ENCODE data around the gene VTI1A. TPM values are rescaled to one million over a fixed set of nuclear protein-coding genes. Genes with fewer than 3 reads are reported as not detected.

The VTI1A gene
- total RNA-seq, 1 experiment from 2014 or later, result 22.0 TPM

GRCh38 chr10:112844681-112845544 is 397.9 kb downstream of the VTI1A start:
- no peak overlapping the region for H2BK12ac ChIP-seq (ENCODE audit: insufficient read length, low read depth, low read length)
- no peak overlapping the region for H3K9ac ChIP-seq (ENCODE audit: extremely low read depth, insufficient read length, low read length)
- H3K18ac ChIP-seq (ENCODE audit: insufficient read length, low read depth, low read length), result no peak overlapping the region
- H2AK5ac ChIP-seq (ENCODE audit: insufficient read length, low read length), result no peak overlapping the region
- H3K4ac ChIP-seq (ENCODE audit: low read depth, low read length), result no peak overlapping the region
- WGBS (ENCODE audit: extremely low coverage, insufficient read length, low lambda C conversion rate), result no CpG with 5 or more reads among the region's 27 CpGs
- no peak overlapping the region for H2BK5ac ChIP-seq (ENCODE audit: insufficient read length, low read length)
- DNase-seq, result no peak
- no peak overlapping the region for H4K8ac ChIP-seq (replicated peaks; ENCODE audit: insufficient read length, low read depth, low read length)
- H3K4me2 ChIP-seq (ENCODE audit: insufficient read depth, insufficient read length, low read length), result no peak overlapping the region
- H3K9me3 Mint-ChIP-seq, result peaks cover 23 to 33% of the 10 kb centered on the region in 2 experiments
- no peak overlapping the region for H3T11ph ChIP-seq (ENCODE audit: low read length)
- peaks cover 7% of the 10 kb centered on the region for H3K27me3 Mint-ChIP-seq (ENCODE audit: low read depth)
- H3K36me3 Mint-ChIP-seq (ENCODE audit: insufficient read depth in 1 of 3, low read depth in 3 of 3), result peaks cover 24 to 39% (median 25%) of the 10 kb centered on the region in 3 experiments
- H2AFZ ChIP-seq (ENCODE audit: low read length), result no peak overlapping the region
- no peak overlapping the region for H4K91ac ChIP-seq (ENCODE audit: insufficient read length, low read depth, low read length)
- H2BK120ac ChIP-seq (ENCODE audit: low read depth, low read length, poor library complexity, severe bottlenecking), result no peak overlapping the region
- no peak overlapping the region for H3K23ac ChIP-seq (ENCODE audit: insufficient read length, low read depth, low read length)
- no peaks in the 10 kb centered on the region for H3K79me2 ChIP-seq (ENCODE audit: insufficient read depth, low read length)
- no peak overlapping the region for H2BK15ac ChIP-seq (ENCODE audit: low read depth, low read length)
- no peaks in the 10 kb centered on the region for H4K20me1 ChIP-seq (ENCODE audit: control insufficient read depth, insufficient read depth, insufficient read length)
- no peaks in the 10 kb centered on the region for H3K27me3 ChIP-seq (ENCODE audit: insufficient read depth, low read length)
- H3K14ac ChIP-seq (ENCODE audit: insufficient read depth, low read length), result no peak overlapping the region
- no peaks in the 10 kb centered on the region for H3K79me1 ChIP-seq (ENCODE audit: insufficient read depth, low read depth, low read length, poor library complexity, severe bottlenecking)
- H3K56ac ChIP-seq (ENCODE audit: insufficient read length, low read depth, low read length), result no peak overlapping the region
- no peak overlapping the region for H2BK20ac ChIP-seq (ENCODE audit: low read depth, low read length, poor library complexity, severe bottlenecking)
- no peak overlapping the region for H3K27ac ChIP-seq (ENCODE audit: insufficient read length, low read depth, low read length)
- no peak for TF ChIP-seq CTCF (conservative IDR thresholded peaks at IDR 0.05)
- H3K4me1 Mint-ChIP-seq, result peaks cover 2 to 18% of the 10 kb centered on the region in 2 experiments
- no peaks in the 10 kb centered on the region for H3K23me2 ChIP-seq (ENCODE audit: insufficient read length, low read depth, low read length, poor library complexity, severe bottlenecking)
- no peak overlapping the region for H4K5ac ChIP-seq (ENCODE audit: insufficient read length, low read depth, low read length)
- H3K4me3 Mint-ChIP-seq, result no peak overlapping the region
- H3K9me3 ChIP-seq (ENCODE audit: control insufficient read depth, low read depth, low read length), result peaks cover 9% of the 10 kb centered on the region
- no peak overlapping the region; a peak in 1 of 7 replicates for H3K27ac Mint-ChIP-seq
- H3K4me1 ChIP-seq (ENCODE audit: insufficient read depth, low read length), result no peaks in the 10 kb centered on the region

Data from H9 (cell line).